K562 (cell line): ENCODE results near the gene SRPK2. TPM values are rescaled to one million over a fixed set of nuclear protein-coding genes. Genes with fewer than 3 reads are reported as not detected.

Experiments
- CBX1 ChIP-seq: sonication (generic); IDR thresholded peaks from 2 replicates; pipeline ENCODE4 v1.6.1; 2016; ENCODE audit warnings: antibody characterized with exemption, low read depth, mild to moderate bottlenecking
- CBX5 ChIP-seq: IDR thresholded peaks from 2 replicates; pipeline ENCODE4 v1.6.1; 2014; ENCODE audit warnings: low read depth, borderline replicate concordance
- CCAR2 ChIP-seq: fragments of 200-400 bp; formaldehyde crosslinking; IDR thresholded peaks from 2 replicates; pipeline ENCODE4 v1.6.1; 2017; ENCODE audit warnings: mild to moderate bottlenecking, low read depth, low read length
- CHAMP1 ChIP-seq: fragments of 450-650 bp; IDR thresholded peaks from 2 replicates; pipeline ENCODE4 v1.6.1; 2016; ENCODE audit warnings: mild to moderate bottlenecking
- E2F5 ChIP-seq: sonication (generic); formaldehyde crosslinking; IDR thresholded peaks from 2 replicates; pipeline ENCODE4 v1.8.0; 2022; ENCODE audit warnings: mild to moderate bottlenecking, missing genetic modification reagents
- E2F6 ChIP-seq, 2 experiments: IDR thresholded peaks; 2 replicates each; pipeline ENCODE4 v1.6.1; 2011; ENCODE audit warnings: borderline replicate concordance in 1 of 2, control low read depth in 1 of 2, low read depth in 1 of 2, low read length in 1 of 2, mild to moderate bottlenecking in 1 of 2, mixed read lengths in 1 of 2, moderate library complexity in 1 of 2; ENCODE audit not compliant: insufficient read depth in 1 of 2, insufficient read length in 1 of 2, poor library complexity in 1 of 2, severe bottlenecking in 1 of 2; ENCODE audit errors: extremely low read depth in 1 of 2
- FOXP4 ChIP-seq: sonication (generic); formaldehyde crosslinking; IDR thresholded peaks from 2 replicates; pipeline ENCODE4 v1.8.0; 2022; ENCODE audit warnings: mild to moderate bottlenecking, missing genetic modification reagents, borderline replicate concordance
- LCOR ChIP-seq: sonication (generic); formaldehyde crosslinking; IDR thresholded peaks from 2 replicates; pipeline ENCODE4 v1.8.0; 2022; ENCODE audit warnings: mild to moderate bottlenecking, missing genetic modification reagents
- NR2F6 ChIP-seq: fragments of 450-650 bp; formaldehyde crosslinking; IDR thresholded peaks from 2 replicates; pipeline ENCODE4 v1.4.0; 2020; ENCODE audit warnings: mild to moderate bottlenecking
- POLR2B ChIP-seq: fragments of 450-650 bp; IDR thresholded peaks from 2 replicates; pipeline ENCODE4 v1.6.1; 2018; ENCODE audit warnings: low read depth; ENCODE audit not compliant: partially characterized antibody
- SMAD4 ChIP-seq: fragments of 250-450 bp; sonication (Bioruptor Pico); conservative IDR thresholded peaks from 2 replicates; pipeline ENCODE4 v1.8.0; 2021; ENCODE audit warnings: inconsistent platforms, mild to moderate bottlenecking, moderate library complexity
- THRA ChIP-seq: fragments of 450-650 bp; IDR thresholded peaks from 2 replicates; pipeline ENCODE4 v1.6.1; 2017; ENCODE audit warnings: mild to moderate bottlenecking, moderate library complexity
- ZBED1 ChIP-seq: IDR thresholded peaks from 2 replicates; pipeline ENCODE4 v1.6.1; 2014
- ZNF253 ChIP-seq: fragments of 250-450 bp; sonication (Bioruptor Pico); conservative IDR thresholded peaks from 2 replicates; pipeline ENCODE4 v1.6.1; 2021; ENCODE audit warnings: mild to moderate bottlenecking
- ZNF639 ChIP-seq, 2 experiments: fragments of 200-800 bp in 1 of 2; sonication (Bioruptor generic) in 1 of 2; sonication (generic) in 1 of 2; formaldehyde crosslinking in 1 of 2; IDR thresholded peaks in 1 of 2; conservative IDR thresholded peaks in 1 of 2; 2 replicates each; pipeline versions ENCODE4 v1.5.0 to v1.6.1; 2016 to 2020; ENCODE audit warnings: missing compliant biosample characterization in 1 of 2, missing genetic modification characterization in 1 of 2, missing genetic modification reagents in 1 of 2
- polyA plus RNA-seq, 8 experiments: library from polyadenylated mRNA; depleted of rRNA in 4 of 8; stranded (reverse) in 5 of 8; unstranded in 3 of 8; fragments of >200 nt; fragmentation: Nextera tagmentation in 2 of 8; fragmentation: Illumina TruSeq in 1 of 8; extraction: Ambion mirVana in 2 of 8; extraction: Trizol in 1 of 8; gene quantifications; 2 replicates each; pipeline versions ENCODE4 v1.2.1 to v1.2.3, GENCODE V29; 2011 to 2014; ENCODE audit warnings: inconsistent platforms in 1 of 8, missing spikeins in 1 of 8
- total RNA-seq, 7 experiments: library from RNA; depleted of rRNA in 6 of 7; stranded (reverse); fragments of >200 nt in 6 of 7; fragmentation: Illumina TruSeq in 2 of 7; extraction: Trizol in 2 of 7; gene quantifications; 2 replicates each; pipeline versions ENCODE4 v1.2.1 to v1.2.3, GENCODE V29; 2011 to 2021; ENCODE audit warnings: low replicate concordance in 1 of 7

SRPK2 gene
- total and polyA plus RNA-seq, 9 of the 15 experiments (the other 6 are each of a cell fraction or from before 2014, with no cell fraction given): 21.5 to 44.7 (median 33.3) TPM

- TF ChIP-seq ZNF639 (CRISPR knock-in tag; conservative IDR thresholded peaks at IDR 0.05 in 1 of 2, IDR thresholded peaks at IDR 0.05 in 1 of 2): peak in 1 of 2 experiments; percentile 50; a peak in 1 of 4 replicates
- TF ChIP-seq CCAR2: no peak
- TF ChIP-seq CBX1: 0 out of 2 replicates have a peak, but pooled peaks have one; percentile 24
- TF ChIP-seq E2F6 (IDR thresholded peaks at IDR 0.05; ENCODE audit: borderline replicate concordance in 1 of 2, extremely low read depth in 1 of 2, insufficient read depth in 1 of 2, insufficient read length in 1 of 2, low read depth in 1 of 2, low read length in 1 of 2, poor library complexity in 1 of 2, severe bottlenecking in 1 of 2): peak in 1 of 2 experiments; percentile 68
- TF ChIP-seq CHAMP1: no peak
- TF ChIP-seq THRA: no peak
- TF ChIP-seq LCOR (CRISPR knock-in tag): no peak
- no peak for TF ChIP-seq FOXP4
- TF ChIP-seq ZNF253 (CRISPR knock-in tag): no peak
- TF ChIP-seq POLR2B: no peak
- TF ChIP-seq E2F5 (CRISPR knock-in tag): no peak
- no peak; the same call in 1 of the 2 replicates for TF ChIP-seq SMAD4 (CRISPR knock-in tag)
- no peak for TF ChIP-seq NR2F6 (CRISPR knock-in tag)
- TF ChIP-seq ZBED1: 0 out of 2 replicates have a peak, but pooled peaks have one; percentile 34
- TF ChIP-seq CBX5: no peak
Observed at GRCh38 chr7:105388356-105389087, at the start of gene SRPK2 (continued).
